HEK293 (cell line): Measurements from ENCODE around the gene NDUFB11.

Source experiments
- ZNF280D ChIP-seq: fragments of 450-650 bp; formaldehyde crosslinking; IDR thresholded peaks from 2 replicates; pipeline ENCODE4 v1.5.1; 2016; ENCODE audit warnings: missing biosample characterization, missing genetic modification characterization
- TF ChIP-seq, protein P1 (sequence below): fragments of 450-650 bp; formaldehyde crosslinking; IDR thresholded peaks from 2 replicates; pipeline ENCODE4 v1.5.1; 2016; ENCODE audit warnings: missing biosample characterization, missing genetic modification characterization

- TF ChIP-seq, protein P1, sequence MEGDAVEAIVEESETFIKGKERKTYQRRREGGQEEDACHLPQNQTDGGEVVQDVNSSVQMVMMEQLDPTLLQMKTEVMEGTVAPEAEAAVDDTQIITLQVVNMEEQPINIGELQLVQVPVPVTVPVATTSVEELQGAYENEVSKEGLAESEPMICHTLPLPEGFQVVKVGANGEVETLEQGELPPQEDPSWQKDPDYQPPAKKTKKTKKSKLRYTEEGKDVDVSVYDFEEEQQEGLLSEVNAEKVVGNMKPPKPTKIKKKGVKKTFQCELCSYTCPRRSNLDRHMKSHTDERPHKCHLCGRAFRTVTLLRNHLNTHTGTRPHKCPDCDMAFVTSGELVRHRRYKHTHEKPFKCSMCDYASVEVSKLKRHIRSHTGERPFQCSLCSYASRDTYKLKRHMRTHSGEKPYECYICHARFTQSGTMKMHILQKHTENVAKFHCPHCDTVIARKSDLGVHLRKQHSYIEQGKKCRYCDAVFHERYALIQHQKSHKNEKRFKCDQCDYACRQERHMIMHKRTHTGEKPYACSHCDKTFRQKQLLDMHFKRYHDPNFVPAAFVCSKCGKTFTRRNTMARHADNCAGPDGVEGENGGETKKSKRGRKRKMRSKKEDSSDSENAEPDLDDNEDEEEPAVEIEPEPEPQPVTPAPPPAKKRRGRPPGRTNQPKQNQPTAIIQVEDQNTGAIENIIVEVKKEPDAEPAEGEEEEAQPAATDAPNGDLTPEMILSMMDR (tag by site-specific recombination) = no peak
- TF ChIP-seq ZNF280D (tag by site-specific recombination) = no peak
Observed at GRCh38 chrX:47189906-47190305, 45.4 kb upstream of the NDUFB11 start.
